Mucosa of rectum (tissue), 2 donors: ENCODE data around the gene TC2N.
A peak's percentile ranks its signal among the peaks of the same experiment; 100 is the strongest.

ENCODE experiments used
- H3K27ac ChIP-seq, 2 donors: one replicate each; pipeline ENCODE4 v1.7.0; 2013; ENCODE audit warnings: inconsistent platforms in 2 of 2, low read depth in 2 of 2, low read length in 2 of 2
- H3K27me3 ChIP-seq, 2 donors: one replicate each; pipeline ENCODE4 v1.7.0; 2013; ENCODE audit warnings: low read length in 2 of 2; ENCODE audit not compliant: control insufficient read depth in 2 of 2, insufficient read depth in 2 of 2
- H3K36me3 ChIP-seq, 2 donors: one replicate each; pipeline ENCODE4 v1.7.0; 2013; ENCODE audit warnings: low read length in 2 of 2; ENCODE audit not compliant: control insufficient read depth in 2 of 2, insufficient read depth in 2 of 2
- H3K4me1 ChIP-seq, 2 donors: one replicate each; pipeline ENCODE4 v1.7.0; 2013; ENCODE audit warnings: low read length in 2 of 2, mild to moderate bottlenecking in 1 of 2; ENCODE audit not compliant: control insufficient read depth in 2 of 2, insufficient read depth in 2 of 2
- H3K4me3 ChIP-seq, 2 donors: one replicate each; pipeline ENCODE4 v1.7.0; 2013; ENCODE audit warnings: low read length in 2 of 2
- H3K9ac ChIP-seq, 2 donors: one replicate each; pipeline ENCODE4 v1.7.0; 2013; ENCODE audit warnings: low read length in 2 of 2, low read depth in 1 of 2, mild to moderate bottlenecking in 1 of 2
- H3K9me3 ChIP-seq, 2 donors: one replicate each; pipeline ENCODE4 v1.7.0; 2013; ENCODE audit warnings: low read length in 2 of 2; ENCODE audit not compliant: control insufficient read depth in 2 of 2
- donor health status: healthy.
- donor health status: Normal muscosa, but diverticular disease.

Gene TC2N

GRCh38 chr14:91867316-91867988, at the start of gene TC2N:
TC2N (minus strand) TSS chr14:91867536; CDS start chr14:91813769, 53,767 bp downstream.
- peak within 1 kb of the TSS in 1 of 2 donors; percentile 34 for H3K9ac ChIP-seq
- peak within 1 kb of the TSS in 1 of 2 donors; percentile 49 for H3K27ac ChIP-seq
- peaks cover 13 to 18% of the 10 kb centered on the region in 2 donors for H3K4me1 ChIP-seq
- H3K27me3 ChIP-seq = no peaks in the 10 kb centered on the region
- H3K9me3 ChIP-seq = no peaks in the 10 kb centered on the region
- H3K36me3 ChIP-seq = no peaks in the 10 kb centered on the region
- H3K4me3 ChIP-seq = peak within 1 kb of the TSS in 1 of 2 donors; percentile 67

GRCh38 chr14:91912035-91912434, 44.7 kb upstream of the TC2N start:
- Histone ChIP-seq H3K4me1 (peaks cover 0 to 4% of the 10 kb centered on the region in 2 donors), H3K9me3 (no peaks in the 10 kb centered on the region), H3K36me3 (no peaks in the 10 kb centered on the region), H3K4me3 (no peak overlapping the region), H3K9ac (no peak overlapping the region), H3K27ac (no peak overlapping the region), H3K27me3 (no peaks in the 10 kb centered on the region)

- H3K27ac ChIP-seq = no peak overlapping the region
- H3K9ac ChIP-seq = no peak overlapping the region
- H3K9me3 ChIP-seq = no peaks in the 10 kb centered on the region
- H3K4me3 ChIP-seq = no peak overlapping the region
- no peaks in the 10 kb centered on the region for H3K27me3 ChIP-seq
- H3K36me3 ChIP-seq = no peaks in the 10 kb centered on the region
- H3K4me1 ChIP-seq = peaks cover 1 to 4% of the 10 kb centered on the region in 2 donors
Observed at GRCh38 chr14:91911474-91912032, 44.2 kb upstream of the TC2N start.

- Histone ChIP-seq H3K9ac (no peak overlapping the region), H3K27ac (no peak overlapping the region), H3K27me3 (no peaks in the 10 kb centered on the region), H3K9me3 (no peaks in the 10 kb centered on the region), H3K36me3 (no peaks in the 10 kb centered on the region), H3K4me1 (peaks cover 7 to 8% of the 10 kb centered on the region in 2 donors), H3K4me3 (no peak overlapping the region)
Observed at GRCh38 chr14:91910196-91910595, 42.9 kb upstream of the TC2N start.

- H3K27ac ChIP-seq = no peak overlapping the region
- no peaks in the 10 kb centered on the region for H3K27me3 ChIP-seq
- peaks cover 5 to 7% of the 10 kb centered on the region in 2 donors for H3K4me1 ChIP-seq
- no peak overlapping the region for H3K9ac ChIP-seq
- H3K36me3 ChIP-seq = no peaks in the 10 kb centered on the region
- H3K9me3 ChIP-seq = no peaks in the 10 kb centered on the region
- no peak overlapping the region for H3K4me3 ChIP-seq
Observed at GRCh38 chr14:91906374-91906773, 39.0 kb upstream of the TC2N start.

- Histone ChIP-seq H3K4me3 (no peak overlapping the region), H3K9ac (no peak overlapping the region), H3K4me1 (peaks cover 4 to 7% of the 10 kb centered on the region in 2 donors), H3K27ac (no peak overlapping the region), H3K9me3 (no peaks in the 10 kb centered on the region), H3K27me3 (no peaks in the 10 kb centered on the region), H3K36me3 (no peaks in the 10 kb centered on the region)
Observed at GRCh38 chr14:91904956-91905645, 37.8 kb upstream of the TC2N start.

GRCh38 chr14:91904483-91904882, 37.1 kb upstream of the TC2N start:
- no peak overlapping the region for H3K27ac ChIP-seq
- H3K9me3 ChIP-seq = no peaks in the 10 kb centered on the region
- no peak overlapping the region for H3K4me3 ChIP-seq
- no peaks in the 10 kb centered on the region for H3K27me3 ChIP-seq
- H3K4me1 ChIP-seq = peaks cover 4 to 7% of the 10 kb centered on the region in 2 donors
- no peak overlapping the region for H3K9ac ChIP-seq
- no peaks in the 10 kb centered on the region for H3K36me3 ChIP-seq

GRCh38 chr14:91903070-91903469, 35.7 kb upstream of the TC2N start:
- no peak overlapping the region for H3K27ac ChIP-seq
- no peaks in the 10 kb centered on the region for H3K9me3 ChIP-seq
- no peaks in the 10 kb centered on the region for H3K36me3 ChIP-seq
- H3K27me3 ChIP-seq = no peaks in the 10 kb centered on the region
- no peak overlapping the region for H3K4me3 ChIP-seq
- no peak overlapping the region for H3K9ac ChIP-seq
- H3K4me1 ChIP-seq = peaks cover 4 to 7% of the 10 kb centered on the region in 2 donors

GRCh38 chr14:91902336-91902735, 35.0 kb upstream of the TC2N start:
- H3K9ac ChIP-seq = no peak overlapping the region
- no peak overlapping the region for H3K27ac ChIP-seq
- H3K36me3 ChIP-seq = no peaks in the 10 kb centered on the region
- H3K9me3 ChIP-seq = no peaks in the 10 kb centered on the region
- H3K4me3 ChIP-seq = no peak overlapping the region
- no peaks in the 10 kb centered on the region for H3K27me3 ChIP-seq
- peaks cover 4 to 7% of the 10 kb centered on the region in 2 donors for H3K4me1 ChIP-seq
